Eye (tissue), 1 donor: ENCODE results near the gene PITPNC1.

Experiments used
- DNase-seq: peaks from one replicate; pipeline ENCODE4 v3.0.0-alpha.2; 2015

Gene PITPNC1

GRCh38 chr17:67519801-67520251 lies 142.7 kb downstream of the PITPNC1 start:
- no peak for DNase-seq

- no peak for DNase-seq
Measured at GRCh38 chr17:67520252-67520906, 143.3 kb downstream of the PITPNC1 start.

- DNase-seq, result peak; percentile 51
Measured at GRCh38 chr17:67520916-67521774, 144.1 kb downstream of the PITPNC1 start.

GRCh38 chr17:67521775-67522069 lies 144.6 kb downstream of the PITPNC1 start:
- DNase-seq, result no peak

GRCh38 chr17:67523101-67523500 lies 146.0 kb downstream of the PITPNC1 start:
- DNase-seq, result no peak

- DNase-seq, result no peak
Measured at GRCh38 chr17:67525239-67526135, 148.4 kb downstream of the PITPNC1 start.

- no peak for DNase-seq
Measured at GRCh38 chr17:67526700-67527099, 149.6 kb downstream of the PITPNC1 start.

- peak; percentile 94 for DNase-seq
Measured at GRCh38 chr17:67528751-67529436, 151.8 kb downstream of the PITPNC1 start.

- DNase-seq, result peak; percentile 76
Measured at GRCh38 chr17:67531291-67531690, 154.2 kb downstream of the PITPNC1 start.

GRCh38 chr17:67532326-67532871 lies 155.3 kb downstream of the PITPNC1 start:
- DNase-seq, result no peak

GRCh38 chr17:67534941-67535340 lies 157.9 kb downstream of the PITPNC1 start:
- no peak for DNase-seq

- no peak for DNase-seq
Measured at GRCh38 chr17:67542219-67543114, 165.4 kb downstream of the PITPNC1 start.

- no peak for DNase-seq
Measured at GRCh38 chr17:67544364-67544955, 167.4 kb downstream of the PITPNC1 start.

- DNase-seq, result no peak
Measured at GRCh38 chr17:67546578-67547527, 169.8 kb downstream of the PITPNC1 start.

- no peak for DNase-seq
Measured at GRCh38 chr17:67548693-67549092, 171.6 kb downstream of the PITPNC1 start.

GRCh38 chr17:67549820-67550219 lies 172.7 kb downstream of the PITPNC1 start:
- DNase-seq, result no peak

- DNase-seq, result no peak
Measured at GRCh38 chr17:67554634-67555033, 177.6 kb downstream of the PITPNC1 start.

- no peak for DNase-seq
Measured at GRCh38 chr17:67555855-67556254, 178.8 kb downstream of the PITPNC1 start.

- no peak for DNase-seq
Measured at GRCh38 chr17:67557052-67557845, 180.2 kb downstream of the PITPNC1 start.
